SU-DHL-6 (cell line): ENCODE data around the gene IMPACT.

Experiments used
- H2AFZ ChIP-seq: fragments of 200-600 bp; sonication (generic); 2 replicates; pipeline ENCODE4 v1.6.1; 2014; ENCODE audit warnings: low read depth, mild to moderate bottlenecking, moderate library complexity, mixed read lengths, antibody characterized with exemption, low read length; ENCODE audit not compliant: severe bottlenecking
- H3F3A ChIP-seq: fragments of 200-600 bp; shearing (Covaris generic); 2 replicates; pipeline ENCODE4 v1.6.0; 2016; ENCODE audit warnings: antibody characterized with exemption, mild to moderate bottlenecking; ENCODE audit not compliant: insufficient read depth
- H3K27ac ChIP-seq: fragments of 200-600 bp; sonication (generic); 2 replicates; pipeline ENCODE4 v1.5.1; 2016; ENCODE audit warnings: low read depth, mild to moderate bottlenecking, low read length, moderate library complexity, mixed read lengths
- H3K27me3 ChIP-seq: fragments of 200-600 bp; sonication (generic), shearing (Covaris generic); 2 replicates; pipeline ENCODE4 v1.6.0; 2014; ENCODE audit warnings: mild to moderate bottlenecking, low read length
- H3K36me3 ChIP-seq: fragments of 200-600 bp; sonication (generic); 2 replicates; pipeline ENCODE4 v1.6.1; 2014; ENCODE audit warnings: mild to moderate bottlenecking, low read length, mixed read lengths
- H3K4me2 ChIP-seq: fragments of 300-600, 200-600 bp; shearing (Covaris generic), sonication (generic); 2 replicates; pipeline ENCODE4 v1.6.0; 2014; ENCODE audit warnings: low read length, low read depth, mild to moderate bottlenecking; ENCODE audit not compliant: poor library complexity, severe bottlenecking
- H3K4me3 ChIP-seq: fragments of 200-600 bp; sonication (generic); 2 replicates; pipeline ENCODE4 v1.5.1; 2014; ENCODE audit warnings: antibody characterized with exemption, low read length, mild to moderate bottlenecking, mixed read lengths; ENCODE audit not compliant: insufficient read depth, poor library complexity, severe bottlenecking
- H3K79me2 ChIP-seq: fragments of 200-600 bp; sonication (generic); 2 replicates; pipeline ENCODE4 v1.6.1; 2014; ENCODE audit warnings: mild to moderate bottlenecking, low read length, moderate library complexity; ENCODE audit not compliant: insufficient read depth
- H3K9ac ChIP-seq: fragments of 200-600 bp; sonication (generic); 2 replicates; pipeline ENCODE4 v1.7.0; 2014; ENCODE audit warnings: mild to moderate bottlenecking, low read length
- H3K9me2 ChIP-seq: fragments of 200-600 bp; sonication (generic); replicated peaks from 2 replicates; pipeline ENCODE4 v1.6.1; 2014; ENCODE audit warnings: low read length; ENCODE audit not compliant: insufficient read depth
- H3K9me3 ChIP-seq: fragments of 200-600 bp; sonication (generic); 2 replicates; pipeline ENCODE4 v1.6.1; 2014; ENCODE audit warnings: low read length, mixed read lengths; ENCODE audit not compliant: insufficient read depth
- H4K20me1 ChIP-seq: fragments of 200-600 bp; sonication (generic); 2 replicates; pipeline ENCODE4 v1.6.1; 2014; ENCODE audit warnings: low read depth, mild to moderate bottlenecking, antibody characterized with exemption, low read length, moderate library complexity, mixed read lengths
- CTCF ChIP-seq: fragments of 200-600 bp; sonication (generic); IDR thresholded peaks from one replicate; pipeline ENCODE4 v1.5.1; 2017; ENCODE audit warnings: antibody characterized with exemption, mild to moderate bottlenecking, low read length, moderate library complexity; ENCODE audit not compliant: insufficient read depth, poor library complexity, severe bottlenecking
- EZH2phosphoT487 ChIP-seq: fragments of 200-600 bp; sonication (generic), shearing (Covaris generic); conservative IDR thresholded peaks from 2 replicates; pipeline ENCODE4 v1.6.1; 2018; ENCODE audit warnings: mild to moderate bottlenecking, antibody characterized with exemption, low read length, moderate library complexity, mixed read lengths

The IMPACT gene

GRCh38 chr18:24420551-24420950, 5.9 kb upstream of the IMPACT start:
- Histone ChIP-seq H3K4me3 (no peak overlapping the region), H3K79me2 (no peaks in the 10 kb centered on the region), H2AFZ (no peak overlapping the region), H4K20me1 (no peaks in the 10 kb centered on the region), H3K4me2 (no peak overlapping the region), H3K9me2 (no peaks in the 10 kb centered on the region), H3K9me3 (no peaks in the 10 kb centered on the region), H3F3A (no peaks in the 10 kb centered on the region), H3K9ac (no peak overlapping the region), H3K27me3 (no peaks in the 10 kb centered on the region), H3K27ac (no peak overlapping the region), H3K36me3 (no peaks in the 10 kb centered on the region)
- TF ChIP-seq EZH2phosphoT487 (no peak), CTCF (no peak)

- Histone ChIP-seq H3K27ac (no peak overlapping the region), H3K9me3 (no peaks in the 10 kb centered on the region)
Observed at GRCh38 chr18:24421831-24422230, 4.6 kb upstream of the IMPACT start.

GRCh38 chr18:24426073-24426397, 435 bp upstream of the IMPACT start:
- no peak for TF ChIP-seq CTCF
- TF ChIP-seq EZH2phosphoT487 = no peak
- H3K79me2 ChIP-seq = no peaks in the 10 kb centered on the region
- no peak overlapping the region for H3K4me3 ChIP-seq
- no peak overlapping the region for H3K4me2 ChIP-seq
- no peak overlapping the region for H2AFZ ChIP-seq
- no peak overlapping the region for H3K9ac ChIP-seq
- H3K9me3 ChIP-seq = no peaks in the 10 kb centered on the region
- no peaks in the 10 kb centered on the region for H3K36me3 ChIP-seq
- no peaks in the 10 kb centered on the region for H3F3A ChIP-seq
- H4K20me1 ChIP-seq = no peaks in the 10 kb centered on the region
- H3K9me2 ChIP-seq = no peaks in the 10 kb centered on the region
- no peaks in the 10 kb centered on the region for H3K27me3 ChIP-seq
- H3K27ac ChIP-seq = no peak overlapping the region

More at GRCh38 chr18:24421831-24422230, 4.6 kb upstream of the IMPACT start:
- Histone ChIP-seq H3K4me2 (no peak overlapping the region), H2AFZ (no peak overlapping the region), H4K20me1 (no peaks in the 10 kb centered on the region), H3K4me3 (no peak overlapping the region), H3F3A (no peaks in the 10 kb centered on the region), H3K27me3 (no peaks in the 10 kb centered on the region), H3K9ac (no peak overlapping the region), H3K9me2 (no peaks in the 10 kb centered on the region), H3K36me3 (no peaks in the 10 kb centered on the region), H3K79me2 (no peaks in the 10 kb centered on the region)
- TF ChIP-seq EZH2phosphoT487 = no peak
- TF ChIP-seq CTCF = no peak

GRCh38 chr18:24427484-24427883, 1.0 kb downstream of the IMPACT start:
- Histone ChIP-seq H4K20me1 (no peaks in the 10 kb centered on the region), H3K4me3 (no peak overlapping the region), H2AFZ (no peak overlapping the region), H3F3A (no peaks in the 10 kb centered on the region), H3K9ac (no peak overlapping the region), H3K9me2 (no peaks in the 10 kb centered on the region), H3K27me3 (no peaks in the 10 kb centered on the region), H3K4me2 (no peak overlapping the region), H3K36me3 (no peaks in the 10 kb centered on the region), H3K9me3 (no peaks in the 10 kb centered on the region), H3K27ac (no peak overlapping the region), H3K79me2 (no peaks in the 10 kb centered on the region)
- TF ChIP-seq CTCF (no peak), EZH2phosphoT487 (no peak)
